ENCODE measurements around the gene PRR32.

DNA sequence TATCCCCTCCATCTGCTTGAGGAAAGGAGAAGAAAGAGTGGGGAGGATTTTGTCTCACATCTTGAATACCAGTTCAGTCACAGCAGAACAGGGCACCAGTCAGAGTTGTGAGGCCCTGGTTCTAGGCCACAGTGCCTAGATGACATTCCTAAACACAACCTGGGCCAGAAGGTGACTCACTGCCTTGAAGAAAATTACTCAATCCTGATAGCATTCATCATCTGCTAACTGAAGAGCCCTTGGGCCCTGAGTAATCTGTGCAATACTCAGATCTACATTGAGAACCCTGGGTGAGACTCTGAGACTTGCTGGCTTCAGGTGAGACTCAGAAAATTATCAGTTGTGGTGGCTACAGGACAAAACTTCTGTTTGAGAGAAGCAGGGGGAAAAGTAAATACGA lies 20.5 kb upstream of the PRR32 start:
- TF ChIP-seq CTCF (IDR thresholded peaks at IDR 0.05; ENCODE audit: control extremely low read depth in 1 of 3, insufficient read depth in 1 of 3, low read depth in 1 of 3, low read length in 3 of 3) (no peak), RNF2 (IDR thresholded peaks at IDR 0.05; ENCODE audit: borderline replicate concordance, low read depth, low read length, missing control alignments, poor library complexity, severe bottlenecking) (no peak), SIRT6 (IDR thresholded peaks at IDR 0.05; ENCODE audit: low read length) (no peak), TEAD4 (IDR thresholded peaks at IDR 0.05; ENCODE audit: low read depth, low read length) (no peak), CEBPB (IDR thresholded peaks at IDR 0.05; ENCODE audit: low read depth, low read length) (no peak)
